Vagina (tissue), 2 donors: Measurements from ENCODE around the gene SPOCK1. TPM values are rescaled to one million over a fixed set of nuclear protein-coding genes. Genes with fewer than 3 reads are reported as not detected.

Source experiments
- DNase-seq, 2 donors: peaks; one replicate each; pipeline ENCODE4 v3.0.0-alpha.2; 2017; ENCODE audit errors: extremely low spot score in 2 of 2
- H3K27ac ChIP-seq: fragments of 200-600 bp; sonication (generic); one replicate; pipeline ENCODE4 v1.5.1; 2019
- H3K27me3 ChIP-seq: fragments of 200-600 bp; sonication (generic); one replicate; pipeline ENCODE4 v1.5.1; 2019
- H3K36me3 ChIP-seq, 2 donors: fragments of 200-600 bp; sonication (generic); one replicate each; pipeline ENCODE4 v1.5.1; 2017 to 2019
- H3K4me1 ChIP-seq: fragments of 200-600 bp; sonication (generic); one replicate; pipeline ENCODE4 v1.5.1; 2019
- H3K4me3 ChIP-seq, 2 donors: fragments of 200-600 bp; sonication (generic); 1 replicate in 1 of 2; 2 replicates in 1 of 2; pipeline ENCODE4 v1.5.1; 2016 to 2019
- H3K9me3 ChIP-seq: fragments of 200-600 bp; sonication (generic); one replicate; pipeline ENCODE4 v1.5.1; 2019
- CTCF ChIP-seq, 3 experiments: fragments of 450-650 bp in 2 of 3; fragments of 200-600 bp in 1 of 3; sonication (generic) in 1 of 3; IDR thresholded peaks; one replicate each; pipeline ENCODE4 v1.5.1; 2017 to 2019; ENCODE audit warnings: antibody characterized with exemption in 3 of 3, mild to moderate bottlenecking in 2 of 3, moderate library complexity in 2 of 3
- POLR2A ChIP-seq, 2 donors: fragments of 450-650 bp; IDR thresholded peaks; one replicate each; pipeline ENCODE4 v1.6.1; 2017; ENCODE audit warnings: antibody characterized with exemption in 2 of 2, mild to moderate bottlenecking in 2 of 2, moderate library complexity in 2 of 2
- POLR2AphosphoS5 ChIP-seq, 2 donors: sonication (generic); formaldehyde crosslinking; IDR thresholded peaks; one replicate each; pipeline ENCODE4 v1.9.0; 2017; ENCODE audit warnings: antibody characterized with exemption in 2 of 2, mild to moderate bottlenecking in 2 of 2, low read depth in 1 of 2; ENCODE audit not compliant: insufficient read depth in 1 of 2
- intact Hi-C: fragments of 100-400 bp; cut with DNase I; formaldehyde crosslinking; loops from one replicate; pipeline ENCODE4 v1.15.1; 2023
- total RNA-seq: library from RNA; depleted of rRNA; stranded (reverse); fragments of >200 nt; gene quantifications from one replicate; pipeline ENCODE4 v1.2.3, GENCODE V29; 2016

The SPOCK1 gene
- total RNA-seq, 1 donor from 2014 or later, result 70.7 TPM

- DNase-seq, result peak in 1 of 2 donors; percentile 5
- Histone ChIP-seq H3K27me3 (no peaks in the 10 kb centered on the region), H3K27ac (no peak overlapping the region), H3K4me1 (no peaks in the 10 kb centered on the region), H3K4me3 (no peak overlapping the region), H3K9me3 (no peaks in the 10 kb centered on the region), H3K36me3 (no peaks in the 10 kb centered on the region)
- no peak for TF ChIP-seq POLR2A (IDR thresholded peaks at IDR 0.05)
- no peak for TF ChIP-seq POLR2AphosphoS5 (IDR thresholded peaks at IDR 0.05; ENCODE audit: insufficient read depth in 1 of 2, low read depth in 1 of 2)
- no peak for TF ChIP-seq CTCF (IDR thresholded peaks at IDR 0.05)
- intact Hi-C loops, result no loop called here
Observed at GRCh38 chr5:137172258-137172657, 326.9 kb downstream of the SPOCK1 start.

DNA sequence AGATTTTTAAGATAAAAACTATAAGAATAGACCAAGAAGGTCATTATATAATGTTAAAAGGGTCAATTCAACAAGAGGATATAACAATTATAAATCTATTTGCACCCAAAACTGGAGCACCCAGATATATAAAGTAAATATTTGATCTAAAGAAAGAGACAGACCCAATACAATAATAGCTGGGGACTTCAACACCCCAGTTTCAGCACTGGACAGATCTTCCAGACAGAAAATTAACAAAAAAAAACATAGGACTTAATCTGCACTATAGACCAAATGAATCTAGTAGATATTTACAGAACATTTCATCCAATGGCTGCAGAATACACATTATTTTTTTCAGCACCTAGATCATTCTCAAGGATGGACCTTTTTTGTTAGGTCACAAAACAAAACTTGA is 331.9 kb downstream of the SPOCK1 start:
- TF ChIP-seq POLR2AphosphoS5 (IDR thresholded peaks at IDR 0.05; ENCODE audit: insufficient read depth in 1 of 2, low read depth in 1 of 2), result no peak
- intact Hi-C loops, result no loop called here
- no peak overlapping the region for H3K4me3 ChIP-seq
- no peaks in the 10 kb centered on the region for H3K4me1 ChIP-seq
- no peak for DNase-seq
- H3K27me3 ChIP-seq, result no peaks in the 10 kb centered on the region
- no peak overlapping the region for H3K27ac ChIP-seq
- H3K36me3 ChIP-seq, result no peaks in the 10 kb centered on the region
- H3K9me3 ChIP-seq, result no peaks in the 10 kb centered on the region

DNA sequence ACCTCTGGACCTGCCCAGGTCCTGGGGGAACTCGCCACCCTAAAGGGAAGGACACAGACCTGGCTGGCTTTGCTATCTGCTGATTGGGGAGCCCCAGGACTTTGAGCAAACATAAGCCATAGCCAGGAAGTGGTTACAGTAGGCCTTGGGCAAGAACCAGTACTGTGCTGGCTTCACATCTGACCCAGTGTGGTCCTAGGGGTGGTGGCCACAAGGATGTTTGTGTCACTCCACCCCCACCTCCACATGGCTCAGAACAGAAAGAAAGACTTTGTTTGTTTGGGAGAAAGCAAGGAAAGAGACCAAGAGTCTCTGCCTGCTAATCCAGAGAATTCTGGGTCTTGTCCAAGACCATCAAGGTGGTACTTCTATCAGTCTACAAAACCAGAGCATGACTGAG is 334.2 kb downstream of the SPOCK1 start:
- no peak overlapping the region for H3K27ac ChIP-seq
- H3K4me3 ChIP-seq, result no peak overlapping the region
- peak in 1 of 2 donors; percentile 5 for DNase-seq
- no peaks in the 10 kb centered on the region for H3K9me3 ChIP-seq
- H3K4me1 ChIP-seq, result no peaks in the 10 kb centered on the region
- TF ChIP-seq CTCF (IDR thresholded peaks at IDR 0.05), result no peak
- TF ChIP-seq POLR2A (IDR thresholded peaks at IDR 0.05), result no peak
- no peak for TF ChIP-seq POLR2AphosphoS5 (IDR thresholded peaks at IDR 0.05; ENCODE audit: insufficient read depth in 1 of 2, low read depth in 1 of 2)
- intact Hi-C loops, result no loop called here
- no peaks in the 10 kb centered on the region for H3K36me3 ChIP-seq
- no peaks in the 10 kb centered on the region for H3K27me3 ChIP-seq

- DNase-seq, result peak; percentile 67 to 71
- TF ChIP-seq POLR2AphosphoS5 (IDR thresholded peaks at IDR 0.05; ENCODE audit: insufficient read depth in 1 of 2, low read depth in 1 of 2) (no peak), POLR2A (IDR thresholded peaks at IDR 0.05) (no peak), CTCF (IDR thresholded peaks at IDR 0.05) (no peak)
- H3K4me1 ChIP-seq, result no peaks in the 10 kb centered on the region
- H3K4me3 ChIP-seq, result no peak overlapping the region
- intact Hi-C loops, result no loop called here
- H3K9me3 ChIP-seq, result no peaks in the 10 kb centered on the region
- no peak overlapping the region for H3K27ac ChIP-seq
- H3K36me3 ChIP-seq, result no peaks in the 10 kb centered on the region
- no peaks in the 10 kb centered on the region for H3K27me3 ChIP-seq
Observed at GRCh38 chr5:137164536-137164935, 334.6 kb downstream of the SPOCK1 start.

GRCh38 chr5:137158691-137159090 is 340.4 kb downstream of the SPOCK1 start:
- intact Hi-C loops, result no loop called here
- Histone ChIP-seq H3K27ac (no peak overlapping the region), H3K9me3 (no peaks in the 10 kb centered on the region), H3K4me1 (no peaks in the 10 kb centered on the region), H3K4me3 (no peak overlapping the region), H3K36me3 (no peaks in the 10 kb centered on the region), H3K27me3 (no peaks in the 10 kb centered on the region)
- TF ChIP-seq POLR2AphosphoS5 (IDR thresholded peaks at IDR 0.05; ENCODE audit: insufficient read depth in 1 of 2, low read depth in 1 of 2) (no peak), POLR2A (IDR thresholded peaks at IDR 0.05) (no peak), CTCF (IDR thresholded peaks at IDR 0.05) (no peak)
- DNase-seq, result peak; percentile 83 to 93
